SKM-1 (cell line): ENCODE data around the gene MLLT10.
A peak's percentile ranks its signal among the peaks of the same experiment; 100 is the strongest.

ENCODE experiments used
- DNase-seq: peaks from one replicate; lab custom pipeline; 2025; ENCODE audit not compliant: unreplicated experiment; lab: John Stamatoyannopoulos, UW

The MLLT10 gene

GRCh38 chr10:21533467-21534279, at the start of gene MLLT10:
TSS of gene MLLT10 (plus strand) at chr10:21534232. CDS start at chr10:21534645, 413 bp downstream.
- DNase-seq = peak; percentile 52

GRCh38 chr10:21487416-21488180, 46.4 kb upstream of the MLLT10 start:
- DNase-seq = no peak

DNA sequence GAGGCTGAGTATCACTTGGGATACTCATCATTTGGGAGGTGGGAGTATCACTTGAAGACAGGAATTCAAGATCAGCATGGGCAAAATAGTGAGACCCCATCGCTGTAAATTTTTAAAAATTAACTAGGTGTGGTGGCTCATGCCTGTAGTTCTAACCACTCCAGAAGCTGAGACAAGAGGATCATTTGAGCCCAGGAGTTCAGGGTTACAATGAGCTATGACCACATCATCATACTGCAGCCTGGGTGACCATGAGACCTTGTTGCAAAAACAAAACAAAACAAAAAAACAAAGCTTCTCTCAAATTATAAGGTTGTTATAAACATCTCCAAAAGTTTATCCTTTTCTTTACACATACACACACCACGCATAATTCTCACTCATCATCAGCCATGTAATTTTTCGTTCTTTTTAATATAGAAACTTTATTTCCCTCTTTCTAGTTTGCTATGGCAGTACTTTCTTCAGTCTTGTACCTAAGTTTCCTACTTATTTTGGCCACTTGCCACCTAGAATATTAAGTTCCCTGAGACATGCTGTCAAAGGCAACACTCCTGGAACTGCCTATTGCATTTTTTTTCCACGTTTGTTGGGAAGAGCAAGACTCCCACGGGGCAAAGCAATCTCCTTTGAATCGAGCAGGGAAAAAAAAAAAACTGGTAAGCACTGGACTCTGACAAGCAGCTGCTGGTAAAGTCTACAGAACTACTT, 45.6 kb upstream of the MLLT10 start:
- DNase-seq = no peak

GRCh38 chr10:21488957-21489446, 45.0 kb upstream of the MLLT10 start:
- no peak for DNase-seq

DNA sequence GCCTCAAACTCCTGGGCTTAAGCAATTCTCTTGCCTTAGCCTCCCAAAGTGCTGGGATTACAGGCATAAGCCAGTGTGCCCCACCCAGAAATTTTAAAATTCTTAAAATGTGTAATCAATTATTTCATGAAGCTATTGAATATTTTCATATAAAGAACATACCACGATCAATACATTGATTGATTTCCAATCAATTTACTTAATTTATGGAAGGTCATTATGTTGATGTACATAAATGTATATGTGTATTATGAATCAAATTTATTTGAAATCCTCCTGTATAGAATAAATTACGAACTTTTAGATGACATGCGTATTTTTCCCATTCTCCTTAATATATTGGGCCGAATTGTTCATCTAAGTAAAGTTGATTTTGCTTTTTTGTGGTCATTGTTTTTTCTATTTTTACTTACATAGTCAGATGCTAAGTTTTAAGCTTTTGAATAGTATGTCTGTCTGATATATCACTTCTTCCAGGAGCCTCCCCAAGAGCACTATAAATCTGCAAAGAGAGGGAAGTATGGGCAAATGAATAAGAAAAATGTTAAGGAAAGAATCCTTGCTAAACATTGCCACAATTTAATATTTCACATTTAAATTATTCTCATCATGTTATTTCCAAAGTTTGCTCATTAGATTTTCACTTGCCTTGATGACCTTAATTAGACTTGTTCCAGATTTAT, 43.9 kb upstream of the MLLT10 start:
- no peak for DNase-seq

DNA sequence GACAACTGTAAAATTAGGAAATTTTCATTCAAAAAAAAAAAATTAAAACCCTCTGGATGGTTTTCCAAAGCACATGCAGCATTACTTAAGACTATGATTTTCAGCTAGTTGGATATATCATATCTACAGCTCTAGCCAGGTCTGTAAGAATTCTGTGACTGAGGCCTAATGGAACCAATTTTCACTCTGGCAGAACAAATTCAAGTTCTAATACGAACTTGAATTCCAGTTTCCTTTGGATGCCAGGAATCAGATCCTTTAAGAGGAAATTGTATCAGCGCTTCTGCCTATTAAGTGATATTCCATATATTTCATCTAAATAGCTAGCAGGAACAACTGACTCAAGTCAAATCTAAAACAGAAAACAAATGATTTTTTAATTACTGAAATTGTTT, 43.3 kb upstream of the MLLT10 start:
- no peak for DNase-seq

DNA sequence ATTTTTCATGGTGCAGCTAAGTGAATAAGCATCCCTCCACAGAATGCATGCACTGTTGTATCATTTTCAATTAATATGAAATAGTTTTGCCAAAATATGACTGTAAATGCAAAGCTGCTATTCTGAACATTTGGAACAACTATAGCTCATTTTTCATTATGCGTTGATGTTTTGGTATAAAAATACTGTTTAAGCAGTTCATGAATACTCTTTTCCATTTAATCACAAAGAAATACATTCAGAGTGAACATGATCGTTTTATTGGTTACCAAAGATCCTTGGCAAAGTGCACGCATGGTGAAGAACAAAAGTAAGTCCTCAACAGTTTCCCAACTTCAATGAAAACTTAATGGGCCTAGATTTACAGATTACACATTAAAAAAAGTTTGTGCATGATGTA, 41.6 kb upstream of the MLLT10 start:
- DNase-seq = no peak

DNA sequence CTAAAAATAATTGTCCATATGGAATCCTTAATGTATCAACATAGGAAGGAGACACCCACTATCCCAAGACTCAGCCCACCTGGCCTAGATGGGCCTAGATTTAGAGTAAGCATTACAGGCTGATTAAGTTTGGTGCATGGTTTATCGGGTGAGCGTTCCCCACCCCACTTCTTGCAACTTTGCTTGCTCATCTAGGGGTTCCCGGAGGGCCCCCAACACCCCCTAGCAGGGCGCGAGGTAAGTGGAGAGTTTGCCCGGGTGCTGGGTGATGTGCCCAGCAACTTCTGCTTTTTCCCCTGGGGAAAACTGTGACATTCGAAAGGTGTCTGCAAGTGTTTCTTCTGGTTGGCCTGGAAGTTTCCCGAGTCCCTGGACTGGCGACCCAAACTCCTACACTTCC, 40.2 kb upstream of the MLLT10 start:
- no peak for DNase-seq

GRCh38 chr10:21494191-21495001, 39.6 kb upstream of the MLLT10 start:
- DNase-seq = no peak

- DNase-seq = no peak
Observed at GRCh38 chr10:21495002-21495751, 38.9 kb upstream of the MLLT10 start.

DNA sequence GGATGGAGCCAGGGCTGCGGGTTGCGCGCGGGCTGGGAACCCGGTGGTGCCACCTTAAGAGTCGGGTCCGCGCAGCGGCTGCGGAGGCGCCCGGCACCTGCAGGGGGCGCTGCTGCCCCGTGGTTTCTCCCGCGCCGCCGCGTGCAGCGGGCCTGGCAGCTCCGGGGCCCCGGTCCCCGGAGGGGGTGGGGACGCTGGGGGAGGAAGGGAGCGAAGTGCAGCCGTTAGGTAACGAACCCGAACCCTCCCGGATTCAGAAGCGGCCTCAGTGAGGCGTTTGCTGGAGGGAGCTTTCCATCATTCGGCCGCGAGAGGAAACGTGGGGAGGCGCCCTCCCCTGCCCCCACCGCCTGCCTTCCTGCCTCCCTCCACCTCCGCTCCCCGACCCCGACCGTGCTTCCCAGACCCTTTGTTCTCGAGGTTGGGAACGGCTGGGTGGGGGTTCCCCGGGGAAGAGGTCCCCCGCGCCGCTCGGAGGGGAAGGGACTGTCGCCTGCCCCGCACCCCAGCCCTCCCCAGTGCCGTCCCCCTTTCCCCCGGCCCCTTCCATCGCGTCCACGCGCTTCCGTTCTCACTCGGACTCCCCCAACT, 38.2 kb upstream of the MLLT10 start:
- DNase-seq = no peak

DNA sequence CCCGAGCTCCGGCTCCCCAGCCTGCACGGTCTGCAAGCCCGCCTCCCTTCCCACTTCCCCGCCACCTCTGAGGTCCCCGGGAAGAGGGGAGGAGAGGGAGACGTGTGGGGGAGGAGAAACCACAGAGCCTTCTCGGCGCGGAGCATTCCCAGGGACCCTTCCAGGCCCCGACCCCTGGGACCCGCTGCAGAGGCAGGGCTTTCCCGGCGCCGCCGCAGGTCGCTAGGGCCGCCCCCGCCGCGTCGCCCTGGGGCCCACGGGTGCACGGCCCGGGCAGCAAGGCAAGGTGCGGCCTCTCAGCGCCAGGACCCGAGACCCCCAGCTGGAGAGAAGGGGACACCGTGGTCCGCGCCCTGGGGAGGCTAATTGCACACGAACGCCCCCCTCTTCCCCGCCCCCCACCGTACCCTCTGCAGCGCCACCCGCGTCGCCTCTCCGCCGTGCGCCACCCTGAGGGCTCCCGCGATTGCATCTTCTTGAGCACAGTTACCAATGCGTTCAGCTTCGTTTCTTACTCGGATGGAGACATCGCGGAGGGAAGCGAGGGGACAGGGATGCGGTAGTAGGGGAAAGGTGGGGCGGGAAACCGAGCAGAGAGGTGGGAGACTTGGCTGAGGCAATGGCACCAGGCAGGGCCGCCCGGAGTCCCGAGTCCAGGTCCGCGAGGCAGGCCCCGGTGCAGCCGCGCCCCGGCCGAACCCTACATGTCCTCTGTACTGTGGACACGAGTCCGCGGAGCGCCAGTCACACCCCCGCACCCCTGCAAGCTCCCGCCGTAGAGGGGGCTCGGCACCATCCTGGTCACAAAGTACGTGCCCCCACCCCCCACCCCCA, 37.5 kb upstream of the MLLT10 start:
- no peak for DNase-seq

DNA sequence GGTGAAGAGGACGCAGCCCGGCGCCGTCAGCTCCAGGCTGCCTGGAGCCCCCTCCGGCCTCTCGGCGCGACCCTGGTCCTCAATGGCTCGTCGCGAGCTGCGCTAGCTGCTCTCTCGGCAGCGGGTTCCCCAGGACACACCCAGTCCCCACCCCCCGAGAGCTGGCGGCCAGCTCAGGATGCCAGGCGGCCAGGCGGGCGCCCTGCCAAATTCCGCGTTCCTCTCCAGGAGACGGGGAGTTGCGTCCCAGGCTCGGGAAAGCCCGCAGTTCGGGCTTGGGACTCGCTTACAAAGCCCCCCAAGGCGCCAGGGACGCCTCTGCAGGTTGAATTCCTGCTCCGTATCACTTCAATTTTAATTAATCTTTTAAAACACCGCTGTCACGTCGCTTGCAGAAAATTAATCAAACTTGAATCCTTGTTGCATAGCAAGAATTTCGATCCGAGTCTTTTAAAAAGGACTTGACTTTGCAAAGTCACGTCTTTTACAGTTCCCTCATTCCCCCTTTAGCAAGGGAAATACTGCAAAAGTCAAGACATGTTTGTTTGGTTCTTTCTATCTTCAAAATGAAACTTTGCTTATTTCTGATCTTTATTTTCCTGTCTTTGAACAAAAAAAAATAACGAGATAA, 36.7 kb upstream of the MLLT10 start:
- DNase-seq = no peak

- no peak for DNase-seq
Observed at GRCh38 chr10:21498377-21498776, 35.7 kb upstream of the MLLT10 start.

DNA sequence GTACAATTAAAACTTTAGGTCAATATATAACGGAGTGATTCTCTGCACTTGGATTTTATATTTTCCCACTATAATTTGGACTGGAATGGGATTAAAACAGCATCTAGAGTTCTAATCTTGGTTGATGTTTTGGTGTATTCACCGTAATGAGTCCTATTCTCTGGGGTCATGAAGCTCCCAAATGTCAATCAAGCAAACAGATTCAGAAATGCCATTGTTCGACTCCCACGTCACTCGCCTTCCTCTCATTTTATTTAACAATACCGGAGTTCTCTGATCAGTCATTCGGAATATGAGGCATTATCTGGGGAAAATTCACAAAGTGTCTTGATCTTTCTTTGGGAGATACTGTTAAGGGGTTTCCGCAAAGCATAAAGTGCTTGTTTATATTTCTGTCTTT, 35.0 kb upstream of the MLLT10 start:
- DNase-seq = no peak

- no peak for DNase-seq
Observed at GRCh38 chr10:21499701-21500577, 34.1 kb upstream of the MLLT10 start.

DNA sequence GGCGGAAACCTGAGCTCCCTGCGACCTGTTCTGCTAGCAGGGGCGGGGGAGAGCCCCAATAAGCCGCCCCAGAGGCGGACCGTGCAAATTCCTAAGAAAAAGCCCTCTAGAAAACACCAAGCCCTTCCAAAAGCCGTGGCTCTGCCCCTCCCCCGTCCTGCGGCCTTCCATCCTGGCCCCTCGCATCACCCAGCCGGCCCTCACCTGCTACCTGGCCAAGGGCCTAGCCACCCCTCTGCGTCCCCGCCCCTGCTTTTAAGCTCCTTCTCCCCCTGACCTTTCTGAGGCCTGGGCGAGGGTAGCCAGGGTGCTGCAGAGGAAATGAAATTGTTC, 33.5 kb upstream of the MLLT10 start:
- DNase-seq = no peak
